HG03442 (cell line): Measurements from ENCODE around the gene SCAP.

ENCODE experiments used
- ATAC-seq: cut with Tn5 transposase; IDR thresholded peaks from one replicate; pipeline ENCODE4 v1.9.1; 2021; ENCODE audit warnings: mild to moderate bottlenecking, moderate library complexity; ENCODE audit not compliant: unreplicated experiment

Gene SCAP

DNA sequence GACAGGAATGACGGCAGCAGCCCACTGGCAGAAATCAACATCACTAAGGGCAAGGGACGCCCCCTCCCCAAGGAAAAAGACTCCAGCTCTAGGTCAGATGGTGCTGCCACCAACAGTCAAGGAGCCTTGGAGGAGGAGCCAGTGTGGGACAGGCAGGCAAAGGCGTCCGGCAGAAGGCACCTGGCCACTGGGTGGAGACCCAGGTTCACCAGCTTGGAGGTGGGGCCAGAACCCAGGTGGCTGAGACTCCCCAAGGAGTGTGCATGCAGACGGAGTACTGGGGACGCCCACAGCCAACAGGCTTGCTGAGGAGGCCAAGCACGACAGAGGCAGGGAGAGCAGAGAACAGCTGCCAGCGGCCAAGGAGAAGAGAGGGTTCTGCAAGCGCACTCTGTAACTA lies 59.7 kb downstream of the SCAP start:
- no peak for ATAC-seq

DNA sequence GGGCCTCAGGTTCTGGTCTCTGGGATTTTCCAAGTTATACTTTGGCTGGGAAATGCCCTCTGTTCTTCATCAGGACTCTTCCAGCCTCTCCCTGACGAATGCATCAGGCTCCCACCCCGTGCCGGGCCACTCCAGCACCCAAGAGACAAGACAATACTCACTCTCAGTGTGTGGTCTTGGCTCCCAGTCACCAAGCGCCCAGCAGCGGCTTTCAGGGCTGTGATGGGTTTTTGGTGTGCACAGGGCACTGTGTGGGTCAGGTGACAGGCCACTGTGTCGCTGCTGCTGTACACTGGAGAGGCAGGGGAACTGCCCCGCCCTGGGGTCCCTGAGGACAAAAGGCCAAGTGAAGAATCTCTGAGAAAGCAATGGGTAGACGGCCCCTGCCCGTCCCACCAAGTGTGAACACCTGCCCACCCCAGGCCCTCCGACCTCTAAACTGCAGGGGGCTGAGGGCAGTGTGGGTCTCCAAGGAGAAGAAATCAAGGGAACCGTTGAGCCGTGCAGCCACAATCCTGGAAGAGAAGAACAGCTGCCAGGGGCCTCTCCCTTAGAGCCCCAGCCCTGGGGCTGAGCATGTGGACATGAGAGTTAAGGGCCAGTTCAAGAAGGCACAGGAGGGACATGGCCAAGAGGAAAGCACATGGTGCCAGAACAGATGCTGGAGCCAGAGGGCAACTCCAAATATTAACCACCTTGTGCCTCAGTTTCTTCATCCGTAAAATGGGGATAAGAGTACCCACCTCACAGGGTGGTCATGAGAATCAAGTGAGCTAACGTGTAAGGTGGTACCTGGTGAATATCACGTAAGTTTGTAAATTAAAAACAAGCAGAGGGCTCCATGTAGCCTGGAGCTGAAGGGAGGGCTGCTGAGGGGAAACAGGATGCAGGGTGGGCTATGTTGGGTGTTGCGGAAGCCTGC lies 60.8 kb downstream of the SCAP start:
- ATAC-seq: no peak

- no peak for ATAC-seq
Measured at GRCh38 chr3:47414161-47414564, 61.6 kb downstream of the SCAP start.

GRCh38 chr3:47413751-47414150 lies 62.0 kb downstream of the SCAP start:
- ATAC-seq: no peak

GRCh38 chr3:47412842-47413520 lies 62.8 kb downstream of the SCAP start:
- ATAC-seq: no peak

DNA sequence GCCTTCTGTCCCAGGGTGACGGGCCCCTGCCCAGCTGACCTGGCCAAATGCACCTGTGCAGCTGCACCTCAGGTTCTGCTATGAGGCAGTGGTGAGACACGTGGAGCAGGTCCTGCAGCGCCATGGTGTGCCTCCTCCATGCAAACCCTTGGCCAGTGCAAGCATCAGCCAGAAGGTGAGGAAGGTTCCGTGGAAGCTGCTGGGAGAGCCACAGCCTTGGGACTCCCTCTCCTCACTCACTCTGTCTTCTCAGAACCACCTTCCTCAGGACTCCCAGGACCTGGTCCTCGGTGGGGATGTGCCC lies 63.3 kb downstream of the SCAP start:
- ATAC-seq: no peak

DNA sequence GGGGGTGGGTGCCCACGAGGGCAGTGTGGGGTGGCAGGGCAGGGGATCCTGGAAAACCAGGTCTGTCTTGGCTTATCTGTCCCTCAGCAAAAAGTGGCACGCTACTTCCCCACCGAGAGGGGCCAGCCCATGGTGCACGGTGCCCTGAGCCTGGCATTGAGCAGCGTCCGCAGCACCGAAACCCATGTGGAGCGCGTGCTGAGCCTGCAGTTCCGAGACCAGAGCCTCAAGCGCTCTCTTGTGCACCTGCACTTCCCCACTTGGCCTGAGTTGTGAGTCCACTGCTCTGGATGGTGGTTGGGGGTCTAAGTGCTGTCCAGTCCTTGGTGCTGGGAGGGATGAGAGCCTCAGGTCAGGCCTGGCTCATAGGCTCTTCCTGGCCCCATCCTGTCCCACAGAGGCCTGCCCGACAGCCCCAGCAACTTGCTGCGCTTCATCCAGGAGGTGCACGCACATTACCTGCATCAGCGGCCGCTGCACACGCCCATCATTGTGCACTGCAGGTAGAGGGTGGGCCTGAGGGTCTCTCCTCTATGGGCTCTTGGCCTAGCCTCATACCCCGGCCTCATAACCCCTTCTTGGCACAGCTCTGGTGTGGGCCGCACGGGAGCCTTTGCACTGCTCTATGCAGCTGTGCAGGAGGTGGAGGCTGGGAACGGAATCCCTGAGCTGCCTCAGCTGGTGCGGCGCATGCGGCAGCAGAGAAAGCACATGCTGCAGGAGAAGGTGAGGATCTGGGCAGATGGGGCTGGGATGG lies 63.9 kb downstream of the SCAP start:
- no peak for ATAC-seq

GRCh38 chr3:47410801-47411646 lies 64.7 kb downstream of the SCAP start:
- ATAC-seq: no peak

DNA sequence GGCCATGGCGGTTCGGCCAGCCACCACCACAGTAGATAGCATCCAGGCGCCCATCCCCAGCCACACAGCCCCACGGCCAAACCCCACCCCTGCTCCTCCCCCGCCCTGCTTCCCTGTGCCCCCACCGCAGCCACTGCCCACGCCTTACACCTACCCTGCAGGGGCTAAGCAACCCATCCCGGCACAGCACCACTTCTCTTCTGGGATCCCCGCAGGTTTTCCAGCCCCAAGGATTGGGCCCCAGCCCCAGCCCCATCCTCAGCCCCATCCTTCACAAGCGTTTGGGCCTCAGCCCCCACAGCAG lies 65.4 kb downstream of the SCAP start:
- ATAC-seq: no peak

GRCh38 chr3:47409688-47410416 lies 65.9 kb downstream of the SCAP start:
- ATAC-seq: no peak

DNA sequence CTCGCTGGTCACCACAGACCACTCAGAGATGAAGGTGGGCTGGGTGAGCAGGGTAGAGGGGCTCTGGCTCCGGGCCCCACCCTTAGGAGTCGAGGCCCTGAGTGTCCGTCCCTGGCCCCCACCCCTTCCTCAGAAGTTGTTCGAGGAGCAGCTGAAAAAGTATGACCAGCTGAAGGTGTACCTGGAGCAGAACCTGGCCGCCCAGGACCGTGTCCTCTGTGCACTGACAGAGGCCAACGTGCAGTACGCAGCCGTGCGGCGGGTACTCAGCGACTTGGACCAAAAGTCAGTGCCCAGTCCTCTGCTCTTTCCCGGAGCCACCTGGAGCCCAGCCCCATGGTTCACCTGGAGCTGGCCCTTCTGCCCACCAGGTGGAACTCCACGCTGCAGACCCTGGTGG lies 66.5 kb downstream of the SCAP start:
- no peak for ATAC-seq

DNA sequence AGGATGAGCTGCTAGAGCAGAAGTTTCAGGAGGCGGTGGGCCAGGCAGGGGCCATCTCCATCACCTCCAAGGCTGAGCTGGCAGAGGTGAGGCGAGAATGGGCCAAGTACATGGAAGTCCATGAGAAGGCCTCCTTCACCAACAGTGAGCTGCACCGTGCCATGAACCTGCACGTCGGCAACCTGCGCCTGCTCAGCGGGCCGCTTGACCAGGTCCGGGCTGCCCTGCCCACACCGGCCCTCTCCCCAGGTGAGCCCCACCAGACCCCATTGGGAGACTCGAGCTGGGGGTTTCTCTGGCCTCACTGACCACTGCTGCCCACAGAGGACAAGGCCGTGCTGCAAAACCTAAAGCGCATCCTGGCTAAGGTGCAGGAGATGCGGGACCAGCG lies 66.9 kb downstream of the SCAP start:
- no peak for ATAC-seq

GRCh38 chr3:47407896-47408838 lies 67.6 kb downstream of the SCAP start:
- ATAC-seq: no peak

DNA sequence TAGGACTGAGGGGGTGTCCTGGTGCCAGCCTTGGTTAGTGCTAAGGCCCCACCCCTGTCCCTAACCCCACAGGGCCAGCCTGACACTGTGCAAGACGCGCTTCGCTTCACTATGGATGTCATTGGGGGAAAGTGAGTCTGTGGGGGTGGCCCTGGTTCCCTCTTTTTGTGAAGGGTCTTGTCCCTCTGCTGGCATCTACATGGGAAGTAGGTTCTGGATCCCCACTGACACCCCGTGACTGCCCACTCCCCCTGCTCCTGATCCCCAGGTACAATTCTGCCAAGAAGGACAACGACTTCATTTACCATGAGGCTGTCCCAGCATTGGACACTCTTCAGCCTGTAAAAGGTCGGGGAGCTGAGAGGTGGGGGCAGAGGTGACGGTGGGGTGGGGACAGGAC lies 68.5 kb downstream of the SCAP start:
- ATAC-seq: no peak

- ATAC-seq: no peak
Measured at GRCh38 chr3:47406762-47407149, 69.0 kb downstream of the SCAP start.

DNA sequence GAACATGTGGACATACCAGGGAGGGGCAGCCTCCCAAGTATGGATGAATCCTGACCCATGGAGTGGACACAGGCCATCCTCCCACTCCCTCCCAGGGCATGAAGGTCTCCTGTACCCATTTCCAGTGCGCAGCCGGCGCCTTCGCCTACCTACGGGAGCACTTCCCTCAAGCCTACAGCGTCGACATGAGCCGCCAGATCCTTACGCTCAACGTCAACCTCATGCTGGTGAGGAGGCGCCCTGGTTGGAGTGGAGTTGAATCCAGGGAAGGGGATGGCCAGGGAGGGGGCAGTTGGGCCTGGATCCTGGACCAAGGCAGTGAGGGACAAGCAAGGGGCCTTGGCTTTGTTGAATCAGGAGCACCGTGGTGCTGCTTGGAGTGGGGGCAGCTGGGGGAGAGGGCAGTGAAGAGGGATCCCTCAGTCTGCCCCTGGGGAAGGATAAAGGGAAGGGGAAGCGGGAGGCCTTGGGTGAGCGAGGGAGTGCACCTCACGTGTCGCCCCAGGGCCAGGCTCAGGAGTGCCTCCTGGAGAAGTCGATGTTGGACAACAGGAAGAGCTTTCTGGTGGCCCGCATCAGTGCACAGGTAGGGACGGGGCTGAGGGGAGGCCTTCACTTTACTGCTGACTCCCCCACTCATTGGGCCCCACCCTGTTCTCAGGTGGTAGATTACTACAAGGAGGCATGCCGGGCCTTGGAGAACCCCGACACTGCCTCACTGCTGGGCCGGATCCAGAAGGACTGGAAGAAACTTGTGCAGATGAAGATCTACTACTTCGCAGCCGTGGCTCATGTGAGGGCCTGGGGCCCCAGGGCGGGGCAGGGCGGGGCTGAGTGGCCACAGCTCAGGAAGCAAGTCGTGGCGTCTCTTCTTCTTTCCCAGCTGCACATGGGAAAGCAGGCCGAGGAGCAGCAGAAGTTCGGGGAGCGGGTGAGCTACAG lies 69.7 kb downstream of the SCAP start:
- ATAC-seq: no peak

DNA sequence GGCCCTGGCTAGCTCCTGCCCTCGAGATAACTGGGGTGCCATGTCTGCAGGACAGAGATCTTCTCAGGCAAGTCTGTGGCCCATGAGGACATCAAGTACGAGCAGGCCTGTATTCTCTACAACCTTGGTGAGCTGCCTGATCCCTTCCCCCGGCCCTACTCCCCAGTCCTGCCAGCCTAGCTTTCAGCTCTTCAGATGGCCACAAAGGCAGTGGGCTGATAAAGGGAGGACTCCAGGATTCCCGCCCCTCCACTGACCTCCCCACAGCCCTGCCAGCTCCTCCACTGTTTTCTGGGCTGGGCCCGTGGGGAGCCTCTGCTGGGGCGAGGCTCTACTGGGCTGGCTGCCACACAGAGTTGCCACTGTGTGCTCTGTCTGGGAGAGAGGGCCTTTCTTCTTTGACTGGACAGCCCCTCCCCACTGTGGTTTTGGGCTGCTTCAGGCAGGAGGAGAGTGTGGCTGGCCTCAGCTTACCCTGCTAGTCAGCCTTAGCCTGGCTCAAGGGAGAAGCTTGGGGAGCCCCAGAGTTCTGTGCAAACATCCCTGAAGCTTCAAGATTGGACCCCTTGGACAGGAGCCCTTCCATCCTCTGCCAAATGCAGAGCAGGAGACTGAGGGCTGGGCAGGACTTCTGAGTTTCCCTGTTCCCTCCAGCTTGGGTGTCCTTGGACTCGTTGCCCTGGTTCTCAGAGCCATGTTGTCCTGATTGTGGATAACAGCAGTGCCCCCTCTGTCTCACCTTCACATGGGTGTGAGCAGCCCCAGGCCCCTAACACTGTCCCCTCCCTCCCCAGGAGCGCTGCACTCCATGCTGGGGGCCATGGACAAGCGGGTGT lies 70.6 kb downstream of the SCAP start:
- no peak for ATAC-seq
